ENCODE measurements around the gene SNAI1.
"Not testable (repeated sequence)": the region's sequence is repeated elsewhere in the genome, so short reads cannot be mapped to it uniquely, and the experiment has no call there.

Gene SNAI1

GRCh38 chr20:49982346-49983122 is at the start of gene SNAI1:
TSS of gene SNAI1 (plus strand) at chr20:49982980. CDS start at chr20:49983060, 80 bp downstream.
- DNase-seq = peak; percentile 87 to 90

GRCh38 chr20:49935746-49936152 is 47.0 kb upstream of the SNAI1 start:
- no peak for DNase-seq

- DNase-seq = peak; percentile 90 to 94
These were observed 46.4 kb upstream of the SNAI1 start, which contains the start of gene RNF114 for GRCh38 chr20:49936153-49937026. TSS of gene RNF114 (plus strand) at chr20:49936397. CDS start at chr20:49936413, 16 bp downstream.

- peak in 1 of 2 donors; percentile 27 for DNase-seq
These were observed 45.5 kb upstream of the SNAI1 start for GRCh38 chr20:49937027-49937929.

GRCh38 chr20:49938173-49939163 is 44.3 kb upstream of the SNAI1 start:
- no peak for DNase-seq

GRCh38 chr20:49941456-49941855 is 41.3 kb upstream of the SNAI1 start:
- no peak for DNase-seq

- no peak for DNase-seq
These were observed 40.5 kb upstream of the SNAI1 start for GRCh38 chr20:49942303-49942702.

GRCh38 chr20:49942942-49943341 is 39.8 kb upstream of the SNAI1 start:
- DNase-seq = no peak

GRCh38 chr20:49945306-49945700 is 37.5 kb upstream of the SNAI1 start:
- no peak for DNase-seq

GRCh38 chr20:49945701-49946477 is 36.9 kb upstream of the SNAI1 start:
- no peak for DNase-seq

GRCh38 chr20:49948178-49948577 is 34.6 kb upstream of the SNAI1 start:
- DNase-seq = no peak

GRCh38 chr20:49948809-49949507 is 33.8 kb upstream of the SNAI1 start:
- no peak for DNase-seq

GRCh38 chr20:49951151-49951550 is 31.6 kb upstream of the SNAI1 start:
- DNase-seq = no peak

GRCh38 chr20:49955167-49955566 is 27.6 kb upstream of the SNAI1 start:
- DNase-seq = no peak

- not testable (repeated sequence) for DNase-seq
These were observed 26.9 kb upstream of the SNAI1 start for GRCh38 chr20:49955830-49956396.

- DNase-seq = no peak
These were observed 26.1 kb upstream of the SNAI1 start for GRCh38 chr20:49956689-49957088.

GRCh38 chr20:49957089-49957938 is 25.5 kb upstream of the SNAI1 start:
- not testable (repeated sequence) for DNase-seq

- DNase-seq = no peak
These were observed 21.4 kb upstream of the SNAI1 start for GRCh38 chr20:49961413-49961812.

All from CD4-positive, alpha-beta T cell treated with Interferon alpha-2 for 1 hour (primary cell).